ENCODE results near the gene VANGL1.

- TF ChIP-seq CTCF (IDR thresholded peaks at IDR 0.05) (no peak), POLR2A (IDR thresholded peaks at IDR 0.05) (no peak)
These were observed 48.2 kb upstream of the VANGL1 start for GRCh38 chr1:115593365-115594259.

Measured in adrenal gland (tissue), 5 donors.